Sigmoid colon (tissue), 3 donors: ENCODE measurements around the gene MAP3K7.

ENCODE experiments used
- POLR2A ChIP-seq, 2 donors: fragments of 450-650 bp; IDR thresholded peaks; one replicate each; pipeline ENCODE4 v1.6.1; 2016; ENCODE audit warnings: antibody characterized with exemption in 2 of 2, mild to moderate bottlenecking in 2 of 2, moderate library complexity in 2 of 2
- TF ChIP-seq, protein P1 (sequence below), 4 experiments: fragments of 450-650 bp in 3 of 4; fragments of 200-600 bp in 1 of 4; IDR thresholded peaks; one replicate each; pipeline ENCODE4 v1.5.1; 2016 to 2019; ENCODE audit warnings: antibody characterized with exemption in 4 of 4, mild to moderate bottlenecking in 3 of 4, moderate library complexity in 2 of 4

GRCh38 chr6:90471263-90471662 lies 115.6 kb downstream of the MAP3K7 start:
- TF ChIP-seq, protein P1, sequence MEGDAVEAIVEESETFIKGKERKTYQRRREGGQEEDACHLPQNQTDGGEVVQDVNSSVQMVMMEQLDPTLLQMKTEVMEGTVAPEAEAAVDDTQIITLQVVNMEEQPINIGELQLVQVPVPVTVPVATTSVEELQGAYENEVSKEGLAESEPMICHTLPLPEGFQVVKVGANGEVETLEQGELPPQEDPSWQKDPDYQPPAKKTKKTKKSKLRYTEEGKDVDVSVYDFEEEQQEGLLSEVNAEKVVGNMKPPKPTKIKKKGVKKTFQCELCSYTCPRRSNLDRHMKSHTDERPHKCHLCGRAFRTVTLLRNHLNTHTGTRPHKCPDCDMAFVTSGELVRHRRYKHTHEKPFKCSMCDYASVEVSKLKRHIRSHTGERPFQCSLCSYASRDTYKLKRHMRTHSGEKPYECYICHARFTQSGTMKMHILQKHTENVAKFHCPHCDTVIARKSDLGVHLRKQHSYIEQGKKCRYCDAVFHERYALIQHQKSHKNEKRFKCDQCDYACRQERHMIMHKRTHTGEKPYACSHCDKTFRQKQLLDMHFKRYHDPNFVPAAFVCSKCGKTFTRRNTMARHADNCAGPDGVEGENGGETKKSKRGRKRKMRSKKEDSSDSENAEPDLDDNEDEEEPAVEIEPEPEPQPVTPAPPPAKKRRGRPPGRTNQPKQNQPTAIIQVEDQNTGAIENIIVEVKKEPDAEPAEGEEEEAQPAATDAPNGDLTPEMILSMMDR (IDR thresholded peaks at IDR 0.05): no peak
- no peak for TF ChIP-seq POLR2A (IDR thresholded peaks at IDR 0.05)
